ENCODE measurements around the gene ZNF362.

DNA sequence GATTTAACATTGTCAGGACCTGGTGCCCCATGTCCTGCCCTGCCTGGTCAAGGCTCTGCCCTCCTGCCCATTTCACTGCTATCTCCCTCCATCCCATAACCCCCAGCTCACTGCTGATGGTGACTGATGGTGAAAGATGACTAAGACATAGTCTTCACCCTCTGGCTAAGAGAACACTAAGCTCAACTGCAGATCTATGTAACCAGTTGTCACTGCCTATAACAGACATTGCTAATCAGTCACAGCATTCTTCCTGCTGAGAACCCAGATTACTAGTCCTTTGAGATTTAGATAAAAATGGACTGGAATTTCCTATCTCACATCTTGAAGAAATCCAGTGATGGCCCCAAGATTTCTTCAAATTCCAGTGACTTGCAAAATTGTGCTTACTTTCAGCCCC is 8.0 kb upstream of the ZNF362 start:
- no peak for TF ChIP-seq CTCF (conservative IDR thresholded peaks at IDR 0.05; ENCODE audit: low read depth in 2 of 2)
- no peak for TF ChIP-seq EZH2 (IDR thresholded peaks at IDR 0.05; ENCODE audit: low read depth, unreplicated experiment)
- TF ChIP-seq, protein P1, sequence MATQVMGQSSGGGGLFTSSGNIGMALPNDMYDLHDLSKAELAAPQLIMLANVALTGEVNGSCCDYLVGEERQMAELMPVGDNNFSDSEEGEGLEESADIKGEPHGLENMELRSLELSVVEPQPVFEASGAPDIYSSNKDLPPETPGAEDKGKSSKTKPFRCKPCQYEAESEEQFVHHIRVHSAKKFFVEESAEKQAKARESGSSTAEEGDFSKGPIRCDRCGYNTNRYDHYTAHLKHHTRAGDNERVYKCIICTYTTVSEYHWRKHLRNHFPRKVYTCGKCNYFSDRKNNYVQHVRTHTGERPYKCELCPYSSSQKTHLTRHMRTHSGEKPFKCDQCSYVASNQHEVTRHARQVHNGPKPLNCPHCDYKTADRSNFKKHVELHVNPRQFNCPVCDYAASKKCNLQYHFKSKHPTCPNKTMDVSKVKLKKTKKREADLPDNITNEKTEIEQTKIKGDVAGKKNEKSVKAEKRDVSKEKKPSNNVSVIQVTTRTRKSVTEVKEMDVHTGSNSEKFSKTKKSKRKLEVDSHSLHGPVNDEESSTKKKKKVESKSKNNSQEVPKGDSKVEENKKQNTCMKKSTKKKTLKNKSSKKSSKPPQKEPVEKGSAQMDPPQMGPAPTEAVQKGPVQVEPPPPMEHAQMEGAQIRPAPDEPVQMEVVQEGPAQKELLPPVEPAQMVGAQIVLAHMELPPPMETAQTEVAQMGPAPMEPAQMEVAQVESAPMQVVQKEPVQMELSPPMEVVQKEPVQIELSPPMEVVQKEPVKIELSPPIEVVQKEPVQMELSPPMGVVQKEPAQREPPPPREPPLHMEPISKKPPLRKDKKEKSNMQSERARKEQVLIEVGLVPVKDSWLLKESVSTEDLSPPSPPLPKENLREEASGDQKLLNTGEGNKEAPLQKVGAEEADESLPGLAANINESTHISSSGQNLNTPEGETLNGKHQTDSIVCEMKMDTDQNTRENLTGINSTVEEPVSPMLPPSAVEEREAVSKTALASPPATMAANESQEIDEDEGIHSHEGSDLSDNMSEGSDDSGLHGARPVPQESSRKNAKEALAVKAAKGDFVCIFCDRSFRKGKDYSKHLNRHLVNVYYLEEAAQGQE (IDR thresholded peaks at IDR 0.05; ENCODE audit: unreplicated experiment): no peak
- no peak for TF ChIP-seq ZNF114 (CRISPR knock-in tag; IDR thresholded peaks at IDR 0.05)
- TF ChIP-seq ZNF462 (CRISPR knock-in tag; IDR thresholded peaks at IDR 0.05): no peak
- TF ChIP-seq POLR2AphosphoS5 (IDR thresholded peaks at IDR 0.05; ENCODE audit: low read depth): no peak
- TF ChIP-seq NANOG (IDR thresholded peaks at IDR 0.05; ENCODE audit: borderline replicate concordance): no peak
- TF ChIP-seq CREB1 (CRISPR knock-in tag; IDR thresholded peaks at IDR 0.05; ENCODE audit: low read depth): no peak
- TF ChIP-seq JUNB (IDR thresholded peaks at IDR 0.05; ENCODE audit: unreplicated experiment): no peak
- TF ChIP-seq EZH2phosphoT487 (IDR thresholded peaks at IDR 0.05; ENCODE audit: unreplicated experiment): no peak
- TF ChIP-seq STAT1 (IDR thresholded peaks at IDR 0.05; ENCODE audit: unreplicated experiment): no peak
